H9 (cell line): ENCODE results near the gene ENOX2. TPM values are rescaled to one million over a fixed set of nuclear protein-coding genes. Genes with fewer than 3 reads are reported as not detected.

ENCODE experiments used
- DNase-seq: peaks from one replicate; pipeline ENCODE4 v3.0.0-alpha.2; 2017
- H2AFZ ChIP-seq: one replicate; pipeline ENCODE4 v1.6.1; 2013; ENCODE audit warnings: mild to moderate bottlenecking, low read length, control low read depth, moderate library complexity
- H2AK5ac ChIP-seq: 2 replicates; pipeline ENCODE4 v1.6.1; 2013; ENCODE audit warnings: low read length, control low read depth, mixed read lengths; ENCODE audit not compliant: insufficient read length
- H2BK120ac ChIP-seq: one replicate; pipeline ENCODE4 v1.6.1; 2013; ENCODE audit warnings: low read depth, mild to moderate bottlenecking, low read length, control low read depth, inconsistent platforms; ENCODE audit not compliant: poor library complexity, severe bottlenecking
- H2BK12ac ChIP-seq: 2 replicates; pipeline ENCODE4 v1.6.1; 2013; ENCODE audit warnings: low read length, control low read depth, mixed read lengths, low read depth; ENCODE audit not compliant: insufficient read length
- H2BK15ac ChIP-seq: 2 replicates; pipeline ENCODE4 v1.6.1; 2013; ENCODE audit warnings: low read depth, low read length, control low read depth
- H2BK20ac ChIP-seq: one replicate; pipeline ENCODE4 v1.6.1; 2013; ENCODE audit warnings: low read depth, mild to moderate bottlenecking, low read length, control low read depth, inconsistent platforms; ENCODE audit not compliant: poor library complexity, severe bottlenecking
- H2BK5ac ChIP-seq: 2 replicates; pipeline ENCODE4 v1.6.1; 2013; ENCODE audit warnings: low read length, control low read depth, mixed read lengths; ENCODE audit not compliant: insufficient read length
- H3K14ac ChIP-seq: 2 replicates; pipeline ENCODE4 v1.6.1; 2013; ENCODE audit warnings: low read length, control low read depth; ENCODE audit not compliant: insufficient read depth
- H3K18ac ChIP-seq: 2 replicates; pipeline ENCODE4 v1.6.1; 2013; ENCODE audit warnings: low read depth, mild to moderate bottlenecking, mixed read lengths, low read length, control low read depth; ENCODE audit not compliant: insufficient read length
- H3K23ac ChIP-seq: 2 replicates; pipeline ENCODE4 v1.6.1; 2013; ENCODE audit warnings: low read length, control low read depth, mixed read lengths, low read depth; ENCODE audit not compliant: insufficient read length
- H3K23me2 ChIP-seq: 2 replicates; pipeline ENCODE4 v1.6.1; 2013; ENCODE audit warnings: low read depth, mild to moderate bottlenecking, mixed read lengths, low read length, control low read depth; ENCODE audit not compliant: insufficient read length, poor library complexity, severe bottlenecking
- H3K27ac ChIP-seq: 2 replicates; pipeline ENCODE4 v1.5.1; 2013; ENCODE audit warnings: low read length, control low read depth, mixed read lengths, low read depth; ENCODE audit not compliant: insufficient read length
- H3K27me3 ChIP-seq: 2 replicates; pipeline ENCODE4 v1.6.1; 2013; ENCODE audit warnings: low read length, control low read depth, inconsistent platforms; ENCODE audit not compliant: insufficient read depth
- H3K4ac ChIP-seq: 2 replicates; pipeline ENCODE4 v1.6.1; 2013; ENCODE audit warnings: low read depth, mild to moderate bottlenecking, control low read depth, inconsistent platforms, low read length, moderate library complexity
- H3K4me1 ChIP-seq: 2 replicates; pipeline ENCODE4 v1.6.1; 2013; ENCODE audit warnings: low read length, control low read depth, inconsistent platforms; ENCODE audit not compliant: insufficient read depth
- H3K4me2 ChIP-seq: 2 replicates; pipeline ENCODE4 v1.6.1; 2013; ENCODE audit warnings: low read length, control low read depth, mixed read lengths; ENCODE audit not compliant: insufficient read length, insufficient read depth
- H3K56ac ChIP-seq: 2 replicates; pipeline ENCODE4 v1.6.1; 2013; ENCODE audit warnings: low read depth, mild to moderate bottlenecking, mixed read lengths, low read length, control low read depth; ENCODE audit not compliant: insufficient read length
- H3K79me1 ChIP-seq: 2 replicates; pipeline ENCODE4 v1.6.1; 2013; ENCODE audit warnings: low read depth, mild to moderate bottlenecking, moderate library complexity, low read length, control low read depth, inconsistent platforms; ENCODE audit not compliant: insufficient read depth, poor library complexity, severe bottlenecking
- H3K79me2 ChIP-seq: 2 replicates; pipeline ENCODE4 v1.6.1; 2013; ENCODE audit warnings: low read length, control low read depth, inconsistent platforms; ENCODE audit not compliant: insufficient read depth
- H3K9ac ChIP-seq: 2 replicates; pipeline ENCODE4 v1.6.1; 2013; ENCODE audit warnings: low read length, control low read depth, mixed read lengths; ENCODE audit not compliant: insufficient read length; ENCODE audit errors: extremely low read depth
- H3K9me3 ChIP-seq: one replicate; pipeline ENCODE4 v1.6.1; 2013; ENCODE audit warnings: low read depth, low read length, inconsistent platforms; ENCODE audit not compliant: control insufficient read depth
- H3T11ph ChIP-seq: one replicate; pipeline ENCODE4 v1.6.1; 2013; ENCODE audit warnings: mild to moderate bottlenecking, low read length, control low read depth, inconsistent platforms
- H4K20me1 ChIP-seq: one replicate; pipeline ENCODE4 v1.6.1; 2013; ENCODE audit not compliant: control insufficient read depth, insufficient read length, insufficient read depth
- H4K5ac ChIP-seq: 2 replicates; pipeline ENCODE4 v1.6.1; 2013; ENCODE audit warnings: low read depth, mild to moderate bottlenecking, mixed read lengths, low read length, control low read depth; ENCODE audit not compliant: insufficient read length
- H4K8ac ChIP-seq: replicated peaks from 2 replicates; pipeline ENCODE4 v1.6.1; 2013; ENCODE audit warnings: low read length, control low read depth, mixed read lengths, low read depth; ENCODE audit not compliant: insufficient read length
- H4K91ac ChIP-seq: 2 replicates; pipeline ENCODE4 v1.6.1; 2013; ENCODE audit warnings: low read depth, mild to moderate bottlenecking, moderate library complexity, mixed read lengths, low read length, control low read depth; ENCODE audit not compliant: insufficient read length
- H3K27ac Mint-ChIP-seq, 3 experiments: 2 replicates in 2 of 3; 3 replicates in 1 of 3; pipeline ENCODE4 v1.8.0; 2020 to 2021; ENCODE audit warnings: mixed read lengths in 3 of 3, mild to moderate bottlenecking in 1 of 3, moderate library complexity in 1 of 3
- H3K27me3 Mint-ChIP-seq: 2 replicates; pipeline ENCODE4 v1.8.0; 2021; ENCODE audit warnings: low read depth, mild to moderate bottlenecking, moderate library complexity, mixed read lengths
- H3K36me3 Mint-ChIP-seq, 3 experiments: 2 replicates in 2 of 3; 3 replicates in 1 of 3; pipeline ENCODE4 v1.8.0; 2020 to 2021; ENCODE audit warnings: low read depth in 3 of 3, mixed read lengths in 3 of 3; ENCODE audit not compliant: insufficient read depth in 1 of 3
- H3K4me1 Mint-ChIP-seq, 2 experiments: 2 replicates each; pipeline ENCODE4 v1.8.0; 2020; ENCODE audit warnings: mixed read lengths in 2 of 2
- H3K4me3 Mint-ChIP-seq, 2 experiments: 2 replicates in 1 of 2; 3 replicates in 1 of 2; pipeline ENCODE4 v1.8.0; 2020 to 2021; ENCODE audit warnings: mild to moderate bottlenecking in 2 of 2, mixed read lengths in 2 of 2, moderate library complexity in 1 of 2
- H3K9me3 Mint-ChIP-seq, 2 experiments: 2 replicates in 1 of 2; 3 replicates in 1 of 2; pipeline ENCODE4 v1.8.0; 2020; ENCODE audit warnings: mild to moderate bottlenecking in 2 of 2, mixed read lengths in 2 of 2, moderate library complexity in 1 of 2
- CTCF ChIP-seq: fragments of 200-600 bp; sonication (generic); conservative IDR thresholded peaks from 3 replicates; pipeline ENCODE4 v1.8.0; 2021; ENCODE audit warnings: antibody characterized with exemption, mild to moderate bottlenecking
- whole genome bisulfite sequencing: extraction: QIAGEN DNeasy Blood & Tissue Kit; methylation state at CpG from one replicate; pipeline ENCODE4 v1.1.7; 2013; ENCODE audit warnings: missing lambda C conversion rate, low lambda C conversion rate, mixed read lengths; ENCODE audit not compliant: insufficient read length; ENCODE audit errors: extremely low coverage; 5-methylcytosine and 5-hydroxymethylcytosine counted together
- total RNA-seq: library from RNA; stranded (reverse); gene quantifications from 2 replicates; pipeline ENCODE4 v1.2.1, GENCODE V29; 2021

Gene ENOX2
- total RNA-seq, 1 experiment from 2014 or later: 17.7 TPM

- Mint-ChIP-seq H3K27me3 (no peaks in the 10 kb centered on the region), H3K4me1 (no peaks in the 10 kb centered on the region), H3K9me3 (peaks cover 3 to 6% of the 10 kb centered on the region in 2 experiments; a peak in 3 of 5 replicates), H3K27ac (no peak overlapping the region), H3K36me3 (peaks cover 0 to 2% (median 2%) of the 10 kb centered on the region in 3 experiments; a peak in 4 of 7 replicates), H3K4me3 (no peak overlapping the region)
- no peak for TF ChIP-seq CTCF
- Histone ChIP-seq H3T11ph (no peak overlapping the region), H2AFZ (no peak overlapping the region), H3K14ac (no peak overlapping the region), H3K4ac (no peak overlapping the region), H3K27ac (no peak overlapping the region), H3K27me3 (no peaks in the 10 kb centered on the region), H2BK20ac (no peak overlapping the region), H3K9ac (no peak overlapping the region), H4K8ac (no peak overlapping the region), H3K56ac (no peak overlapping the region), H3K4me1 (no peaks in the 10 kb centered on the region), H3K79me1 (no peaks in the 10 kb centered on the region), H3K23me2 (no peaks in the 10 kb centered on the region), H2BK12ac (no peak overlapping the region), H2BK15ac (no peak overlapping the region), H3K23ac (no peak overlapping the region), H4K20me1 (no peaks in the 10 kb centered on the region), H3K18ac (no peak overlapping the region), H2AK5ac (no peak overlapping the region), H3K9me3 (no peaks in the 10 kb centered on the region), H2BK120ac (no peak overlapping the region), H3K4me2 (no peak overlapping the region), H3K79me2 (no peaks in the 10 kb centered on the region), H4K5ac (no peak overlapping the region), H2BK5ac (no peak overlapping the region), H4K91ac (no peak overlapping the region)
- WGBS: no CpG with 5 or more reads among the region's 3 CpGs
- no peak for DNase-seq
Observed at GRCh38 chrX:130851569-130851968, 51.4 kb downstream of the ENOX2 start.
